ENCODE results near the gene NEK7. TPM values are rescaled to one million over a fixed set of nuclear protein-coding genes. Genes with fewer than 3 reads are reported as not detected.

Gene NEK7
- total RNA-seq, 4 donors from 2014 or later, result 98.1 to 152 (median 118) TPM

DNA sequence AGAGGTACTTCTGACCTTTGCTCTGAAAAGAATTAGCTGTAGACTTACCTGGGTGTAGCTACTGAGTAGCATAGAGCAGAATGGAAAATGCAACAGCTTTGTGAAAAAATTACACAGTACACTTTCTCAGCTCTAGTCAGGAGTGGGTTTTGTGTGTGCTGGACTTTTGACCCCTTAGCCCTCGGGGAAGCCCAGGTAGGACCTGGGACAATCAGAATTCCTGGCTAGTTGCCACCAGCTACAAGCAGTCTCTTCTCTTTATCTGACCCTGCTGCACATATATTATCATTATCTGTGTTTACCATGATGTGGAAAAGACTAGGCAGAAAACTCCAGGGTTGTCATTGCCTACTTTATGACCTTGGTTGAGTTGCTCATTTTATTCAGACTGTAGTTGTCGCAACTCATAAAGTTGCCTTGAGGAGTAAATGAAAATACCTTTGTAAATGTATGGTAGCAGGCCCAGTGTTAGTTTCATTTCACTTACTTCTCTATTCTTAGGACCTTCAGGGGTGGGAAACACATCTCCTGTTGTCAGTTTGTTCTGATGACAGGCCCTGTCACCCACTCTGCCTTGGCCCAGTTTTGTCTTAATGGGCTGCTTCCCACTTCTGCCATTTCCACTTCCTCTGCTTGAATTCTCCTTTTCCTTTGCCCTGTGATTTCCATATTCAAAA, 5.4 kb downstream of the NEK7 start:
- Histone ChIP-seq H3K27ac (peak overlapping the region in 1 of 4 donors; percentile 18), H3K27me3 (no peaks in the 10 kb centered on the region), H3K36me3 (no peaks in the 10 kb centered on the region), H3K4me1 (peaks cover 35 to 76% of the 10 kb centered on the region in 2 donors), H3K9me3 (no peaks in the 10 kb centered on the region), H3K4me3 (no peak overlapping the region)
- in situ Hi-C loops (cut with MboI; ENCODE audit: low sequenced_read_pairs in 4 of 4), result loop anchor here in 1 of 4 donors (25.0 kb wide), 1 partner anchor 250 kb away; the partner anchor contains the start of genes C1orf53 and LHX9
- intact Hi-C loops (cut with DNase I; ENCODE audit: low total_unique reads), result no loop called here
- TF ChIP-seq POLR2A (IDR thresholded peaks at IDR 0.05), result no peak
- TF ChIP-seq, protein P1, sequence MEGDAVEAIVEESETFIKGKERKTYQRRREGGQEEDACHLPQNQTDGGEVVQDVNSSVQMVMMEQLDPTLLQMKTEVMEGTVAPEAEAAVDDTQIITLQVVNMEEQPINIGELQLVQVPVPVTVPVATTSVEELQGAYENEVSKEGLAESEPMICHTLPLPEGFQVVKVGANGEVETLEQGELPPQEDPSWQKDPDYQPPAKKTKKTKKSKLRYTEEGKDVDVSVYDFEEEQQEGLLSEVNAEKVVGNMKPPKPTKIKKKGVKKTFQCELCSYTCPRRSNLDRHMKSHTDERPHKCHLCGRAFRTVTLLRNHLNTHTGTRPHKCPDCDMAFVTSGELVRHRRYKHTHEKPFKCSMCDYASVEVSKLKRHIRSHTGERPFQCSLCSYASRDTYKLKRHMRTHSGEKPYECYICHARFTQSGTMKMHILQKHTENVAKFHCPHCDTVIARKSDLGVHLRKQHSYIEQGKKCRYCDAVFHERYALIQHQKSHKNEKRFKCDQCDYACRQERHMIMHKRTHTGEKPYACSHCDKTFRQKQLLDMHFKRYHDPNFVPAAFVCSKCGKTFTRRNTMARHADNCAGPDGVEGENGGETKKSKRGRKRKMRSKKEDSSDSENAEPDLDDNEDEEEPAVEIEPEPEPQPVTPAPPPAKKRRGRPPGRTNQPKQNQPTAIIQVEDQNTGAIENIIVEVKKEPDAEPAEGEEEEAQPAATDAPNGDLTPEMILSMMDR (IDR thresholded peaks at IDR 0.05 in 4 of 5, conservative IDR thresholded peaks at IDR 0.05 in 1 of 5), result no peak
- no peak for DNase-seq
- no peak for ATAC-seq

DNA sequence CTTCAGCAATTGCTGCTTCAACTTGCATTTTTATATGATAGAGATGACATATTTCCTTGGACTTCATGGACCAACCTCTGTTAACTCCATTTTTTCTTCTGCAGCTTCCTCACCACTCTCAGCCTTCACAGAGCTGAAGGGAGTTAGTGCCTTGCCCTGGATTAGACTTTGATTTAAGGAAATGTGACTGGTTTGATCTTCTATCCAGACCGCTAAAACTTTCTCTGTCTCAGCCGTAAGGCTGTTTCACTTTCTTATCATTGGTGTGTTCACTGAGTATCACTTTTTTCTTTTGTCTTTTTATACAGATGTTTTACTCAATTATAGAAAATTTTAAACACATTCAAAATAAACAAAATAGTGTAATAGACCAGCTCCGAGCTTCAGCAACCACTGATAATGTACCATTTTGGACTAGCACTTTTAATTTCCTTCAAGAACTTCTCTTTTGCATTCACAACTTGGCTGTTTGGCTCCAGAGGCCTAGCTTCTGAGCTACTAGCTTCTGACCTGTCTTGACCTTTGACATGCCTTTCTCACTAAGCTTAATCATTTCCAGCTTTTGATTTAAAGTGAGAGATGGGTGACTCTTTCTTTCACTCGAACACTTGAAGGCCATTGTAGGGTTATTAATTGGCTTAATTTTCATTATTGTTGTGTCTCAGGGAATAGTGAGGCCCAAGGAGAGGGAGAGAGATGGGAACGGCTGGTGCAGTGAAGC, 9.3 kb downstream of the NEK7 start:
- H3K4me1 ChIP-seq, result peaks cover 44 to 89% of the 10 kb centered on the region in 2 donors
- no peak for ATAC-seq
- in situ Hi-C loops (cut with MboI; ENCODE audit: low sequenced_read_pairs in 4 of 4), result loop anchor here in 1 of 4 donors (25.0 kb wide), 1 partner anchor 254 kb away; the partner anchor contains the start of genes C1orf53 and LHX9

DNA sequence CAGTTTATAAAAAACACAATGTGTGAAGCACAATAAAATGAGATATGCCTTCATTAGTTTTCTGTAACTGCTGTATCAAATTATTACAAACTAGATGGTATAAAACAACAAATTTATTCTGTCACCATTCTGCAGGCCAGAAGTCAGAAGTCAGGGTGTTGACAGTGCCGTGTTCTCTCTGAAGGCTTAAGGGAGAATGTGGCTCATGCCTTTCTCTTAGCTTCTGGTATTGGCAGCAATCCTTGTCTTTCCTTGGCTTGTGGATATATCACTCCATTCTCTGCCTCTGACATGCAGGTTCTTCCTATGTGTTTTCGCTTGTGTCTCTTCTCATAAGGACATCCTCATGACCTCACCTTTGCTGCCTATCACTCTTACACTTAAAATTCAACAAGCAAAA, 10.1 kb downstream of the NEK7 start:
- Histone ChIP-seq H3K27me3 (no peaks in the 10 kb centered on the region), H3K4me1 (peaks cover 44 to 84% of the 10 kb centered on the region in 2 donors), H3K36me3 (no peaks in the 10 kb centered on the region), H3K27ac (peak overlapping the region; percentile 52 to 70 (median 62)), H3K9me3 (no peaks in the 10 kb centered on the region), H3K4me3 (peak overlapping the region in 1 of 4 donors; percentile 3)
- ATAC-seq (peak; percentile 44 to 60), DNase-seq (no peak)
- in situ Hi-C loops (cut with MboI; ENCODE audit: low sequenced_read_pairs in 4 of 4) (loop anchor here in 1 of 4 donors (25.0 kb wide), 1 partner anchor 255 kb away; the partner anchor contains the start of genes C1orf53 and LHX9), intact Hi-C loops (cut with DNase I; ENCODE audit: low total_unique reads) (no loop called here)
- TF ChIP-seq, protein P1 (IDR thresholded peaks at IDR 0.05 in 4 of 5, conservative IDR thresholded peaks at IDR 0.05 in 1 of 5), result no peak
- no peak for TF ChIP-seq POLR2A (IDR thresholded peaks at IDR 0.05)

More for the DNA sequence above, 9.3 kb downstream of the NEK7 start:
- H3K9me3 ChIP-seq, result no peaks in the 10 kb centered on the region
- intact Hi-C loops (cut with DNase I; ENCODE audit: low total_unique reads), result no loop called here
- TF ChIP-seq, protein P1 (IDR thresholded peaks at IDR 0.05 in 4 of 5, conservative IDR thresholded peaks at IDR 0.05 in 1 of 5), result no peak
- TF ChIP-seq POLR2A (IDR thresholded peaks at IDR 0.05), result no peak
- no peak for DNase-seq
- peak overlapping the region in 3 of 4 donors; percentile 52 to 70 (median 67) for H3K27ac ChIP-seq
- no peaks in the 10 kb centered on the region for H3K27me3 ChIP-seq
- H3K36me3 ChIP-seq, result no peaks in the 10 kb centered on the region
- no peak overlapping the region for H3K4me3 ChIP-seq

DNA sequence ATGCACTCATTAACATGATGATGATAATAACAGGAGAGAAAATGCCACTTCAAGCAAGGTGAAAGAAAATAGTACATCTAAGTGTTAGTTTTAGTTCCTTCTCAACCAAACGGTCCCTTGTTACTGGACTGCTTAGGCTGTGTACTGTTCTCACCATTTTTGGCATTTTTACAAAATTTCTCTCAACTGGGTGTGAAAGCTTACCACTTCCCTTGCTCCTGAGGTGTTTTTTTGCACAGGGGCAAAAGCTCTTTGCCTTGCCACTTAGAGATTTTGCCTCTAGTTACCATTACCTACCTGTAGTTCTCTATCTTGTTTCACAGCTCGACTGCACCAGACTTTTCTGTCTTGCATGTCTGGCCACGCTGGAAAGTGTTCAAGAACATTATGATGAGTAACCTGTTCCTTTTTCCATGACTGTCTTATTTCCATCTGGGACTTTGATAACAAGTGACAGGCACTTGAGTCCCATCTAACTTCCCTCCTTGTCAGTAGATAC, 10.7 kb downstream of the NEK7 start:
- no peak overlapping the region for H3K4me3 ChIP-seq
- H3K9me3 ChIP-seq, result no peaks in the 10 kb centered on the region
- in situ Hi-C loops (cut with MboI; ENCODE audit: low sequenced_read_pairs in 4 of 4) (loop anchor here in 1 of 4 donors (25.0 kb wide), 1 partner anchor 255 kb away; the partner anchor contains the start of genes C1orf53 and LHX9), intact Hi-C loops (cut with DNase I; ENCODE audit: low total_unique reads) (no loop called here)
- no peaks in the 10 kb centered on the region for H3K27me3 ChIP-seq
- H3K4me1 ChIP-seq, result peaks cover 44 to 84% of the 10 kb centered on the region in 2 donors
- TF ChIP-seq POLR2A (IDR thresholded peaks at IDR 0.05), result no peak
- TF ChIP-seq, protein P1 (IDR thresholded peaks at IDR 0.05 in 4 of 5, conservative IDR thresholded peaks at IDR 0.05 in 1 of 5), result no peak
- no peaks in the 10 kb centered on the region for H3K36me3 ChIP-seq
- ATAC-seq, result peak; percentile 96 to 97
- H3K27ac ChIP-seq, result peak overlapping the region; percentile 52 to 70 (median 62)
- peak; percentile 30 to 31 for DNase-seq
